Activated CD4-positive, alpha-beta memory T cell treated with anti-CD3 and anti-CD28 coated beads for 36 hours (primary cell): ENCODE data around the gene SNX14. TPM values are rescaled to one million over a fixed set of nuclear protein-coding genes. Genes with fewer than 3 reads are reported as not detected.

Experiments
- CTCF ChIA-PET: fragments of 350-600 bp; sonication (Branson Sonifier 250); formaldehyde crosslinking; loops from one replicate; lab custom pipeline; 2021; ENCODE audit warnings: antibody characterized with exemption, inconsistent platforms; lab: Charles Lee
- POLR2A ChIA-PET: fragments of 350-600 bp; sonication (Branson Sonifier 250); formaldehyde crosslinking; loops from one replicate; lab custom pipeline; 2021; ENCODE audit warnings: antibody characterized with exemption; lab: Charles Lee
- DNase-seq: peaks from one replicate; pipeline ENCODE4 v3.0.0-alpha.2; 2020
- H3K27ac Mint-ChIP-seq: one replicate; pipeline ENCODE4 v1.8.0; 2021; ENCODE audit warnings: mixed read lengths
- H3K27me3 Mint-ChIP-seq: one replicate; pipeline ENCODE4 v1.8.0; 2021; ENCODE audit warnings: mixed read lengths
- H3K36me3 Mint-ChIP-seq: one replicate; pipeline ENCODE4 v1.8.0; 2021; ENCODE audit warnings: mixed read lengths
- H3K4me1 Mint-ChIP-seq: one replicate; pipeline ENCODE4 v1.8.0; 2021; ENCODE audit warnings: low read depth, mixed read lengths
- H3K4me3 Mint-ChIP-seq: one replicate; pipeline ENCODE4 v1.8.0; 2021; ENCODE audit warnings: mild to moderate bottlenecking, mixed read lengths
- H3K9me3 Mint-ChIP-seq: one replicate; pipeline ENCODE4 v1.8.0; 2021; ENCODE audit warnings: mixed read lengths
- intact Hi-C: fragments of 100-400 bp; cut with micrococcal nuclease; formaldehyde crosslinking; loops from one replicate; pipeline ENCODE4 v1.15.1; 2023
- total RNA-seq, 2 experiments: library from RNA; stranded (reverse); gene quantifications; one replicate each; pipeline ENCODE4 v1.2.3, GENCODE V29; 2021

Gene SNX14
- total RNA-seq, 2 experiments from 2014 or later, result 50.9 to 59.6 TPM

GRCh38 chr6:85494547-85495536 lies 98.8 kb downstream of the SNX14 start:
- intact Hi-C loops, result no loop called here
- ChIA-PET CTCF (interaction anchor here (1.1 to 9.6 kb wide), 2 partner anchors 11 to 140 kb away, joined by 4 to 92 read pairs; no protein-coding TSS in a partner anchor), POLR2A (interaction anchor here (0.7 to 1.6 kb wide), 3 partner anchors 12 to 184 kb away, joined by 3 to 5 read pairs (median 3); no protein-coding TSS in a partner anchor)
- no peak overlapping the region for H3K27ac Mint-ChIP-seq
- peaks cover 5% of the 10 kb centered on the region for H3K36me3 Mint-ChIP-seq
- H3K9me3 Mint-ChIP-seq, result peaks cover 22% of the 10 kb centered on the region
- H3K27me3 Mint-ChIP-seq, result no peaks in the 10 kb centered on the region
- peaks cover 14% of the 10 kb centered on the region for H3K4me1 Mint-ChIP-seq
- no peak for DNase-seq
- H3K4me3 Mint-ChIP-seq, result no peak overlapping the region

DNA sequence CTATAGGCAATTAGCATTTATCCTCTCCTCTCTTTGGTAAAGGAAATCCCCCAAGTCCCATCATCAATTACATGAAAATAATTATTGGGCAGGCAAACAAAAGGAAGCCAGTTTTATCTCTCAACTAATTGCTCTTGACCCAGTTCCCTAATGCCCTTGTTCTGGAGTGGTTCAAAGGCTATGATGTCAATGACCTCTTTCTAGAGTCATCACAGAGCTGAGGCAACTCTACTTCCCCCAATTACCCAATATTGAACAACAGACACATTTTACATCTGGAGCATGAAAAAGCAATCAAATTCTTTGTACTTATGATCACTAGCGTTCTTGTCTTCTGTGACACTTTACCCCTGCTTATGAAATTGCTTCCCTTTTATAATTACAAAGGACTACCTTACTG lies 100.3 kb downstream of the SNX14 start:
- H3K27ac Mint-ChIP-seq, result no peak overlapping the region
- peaks cover 5% of the 10 kb centered on the region for H3K36me3 Mint-ChIP-seq
- intact Hi-C loops, result no loop called here
- no peaks in the 10 kb centered on the region for H3K27me3 Mint-ChIP-seq
- H3K4me3 Mint-ChIP-seq, result no peak overlapping the region
- peaks cover 22% of the 10 kb centered on the region for H3K9me3 Mint-ChIP-seq
- peaks cover 9% of the 10 kb centered on the region for H3K4me1 Mint-ChIP-seq
- ChIA-PET POLR2A (interaction anchor here (1.4 kb wide), 1 partner anchor 12 kb away, joined by 4 read pairs; no protein-coding TSS in a partner anchor), CTCF (interaction anchor here (1.1 to 9.6 kb wide), 3 partner anchors 9 to 138 kb away, joined by 4 to 92 read pairs (median 9); no protein-coding TSS in a partner anchor)
- no peak for DNase-seq

DNA sequence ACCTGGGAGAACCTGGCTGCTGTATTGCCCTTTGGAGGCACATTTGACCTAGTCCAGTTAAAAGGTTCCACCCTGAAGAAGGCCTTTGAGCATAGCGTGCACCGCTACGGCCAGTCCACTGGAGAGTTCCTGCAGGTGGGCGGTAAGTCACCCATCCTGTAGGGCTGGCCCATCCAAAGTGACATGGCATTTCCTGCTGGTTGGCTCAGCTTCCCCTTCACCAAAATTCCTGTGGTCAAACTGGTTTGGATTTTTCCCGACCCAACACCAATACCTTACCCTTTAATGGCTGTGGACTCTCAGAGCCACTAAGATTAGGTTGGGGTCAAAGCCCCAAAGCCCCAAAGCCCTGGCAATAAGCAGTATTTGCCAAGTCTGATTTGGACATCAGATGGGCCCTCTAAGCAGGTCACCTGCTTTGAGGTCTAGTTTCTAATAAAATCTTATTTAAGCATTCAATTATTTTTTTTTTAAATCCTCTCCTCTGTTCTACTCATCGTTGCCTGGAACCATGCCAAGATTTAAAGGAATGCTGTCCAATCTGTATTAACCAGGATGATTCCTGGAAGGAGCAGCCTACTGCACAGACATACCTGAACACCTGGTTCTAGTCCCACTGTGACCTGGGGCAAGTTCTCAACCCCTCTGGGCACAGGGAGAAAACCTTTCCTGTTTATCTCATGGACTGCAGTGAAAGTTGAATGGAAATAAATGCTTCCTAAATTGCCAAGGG lies 103.0 kb downstream of the SNX14 start:
- DNase-seq, result no peak
- no peaks in the 10 kb centered on the region for H3K9me3 Mint-ChIP-seq
- intact Hi-C loops, result no loop called here
- no peak overlapping the region for H3K27ac Mint-ChIP-seq
- CTCF ChIA-PET, result interaction anchor here (9.6 kb wide), 1 partner anchor 7 kb away, joined by 92 read pairs; no protein-coding TSS in a partner anchor
- POLR2A ChIA-PET, result no interaction called here
- no peaks in the 10 kb centered on the region for H3K27me3 Mint-ChIP-seq
- no peaks in the 10 kb centered on the region for H3K36me3 Mint-ChIP-seq
- H3K4me3 Mint-ChIP-seq, result no peak overlapping the region
- H3K4me1 Mint-ChIP-seq, result no peaks in the 10 kb centered on the region

DNA sequence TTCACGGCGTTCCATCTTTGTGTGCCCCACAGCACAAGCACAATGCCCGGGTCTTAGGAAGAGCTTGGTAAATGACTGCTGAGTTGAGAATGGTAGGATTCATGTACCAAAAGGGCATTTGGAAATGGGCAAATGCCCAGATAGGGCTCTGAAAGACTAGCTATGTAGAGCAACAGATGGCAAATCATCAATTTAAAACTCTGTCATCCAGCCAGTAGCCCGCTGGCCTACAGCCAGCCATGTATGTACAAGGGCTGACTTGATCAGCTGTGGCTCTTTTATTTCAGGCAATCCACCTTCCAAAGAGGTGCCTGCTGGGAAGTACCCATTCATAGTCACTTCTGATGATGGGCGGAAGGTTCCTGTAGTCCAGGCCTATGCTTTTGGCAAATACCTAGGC lies 108.7 kb downstream of the SNX14 start:
- peaks cover 7% of the 10 kb centered on the region for H3K4me1 Mint-ChIP-seq
- ChIA-PET POLR2A (no interaction called here), CTCF (interaction anchor here (1.0 to 6.0 kb wide), 10 partner anchors 11 to 132 kb away, joined by 3 to 103 read pairs (median 29); partner anchors contain the start of gene NT5E)
- H3K4me3 Mint-ChIP-seq, result no peak overlapping the region
- H3K9me3 Mint-ChIP-seq, result no peaks in the 10 kb centered on the region
- H3K27me3 Mint-ChIP-seq, result peaks cover 5% of the 10 kb centered on the region
- intact Hi-C loops, result no loop called here
- DNase-seq, result no peak
- no peak overlapping the region for H3K27ac Mint-ChIP-seq
- no peaks in the 10 kb centered on the region for H3K36me3 Mint-ChIP-seq

DNA sequence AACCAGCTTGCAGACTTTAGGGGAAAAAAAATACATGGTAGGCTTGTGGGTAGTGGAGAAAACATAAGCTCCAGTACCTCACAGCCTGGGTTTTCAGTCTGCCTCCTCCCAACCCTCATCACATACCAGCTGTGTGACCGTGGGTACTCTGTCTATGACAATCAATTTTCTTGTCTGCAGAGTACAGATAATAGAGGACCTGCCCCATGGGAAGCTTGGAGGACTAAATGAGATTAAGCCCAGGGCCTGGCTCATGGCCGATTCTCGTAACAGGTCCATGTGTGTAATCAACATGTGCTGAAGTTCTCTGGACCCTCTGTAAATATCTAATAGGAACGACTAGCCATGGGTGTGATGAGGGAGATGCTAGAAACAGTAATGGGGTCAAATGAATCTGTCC lies 109.8 kb downstream of the SNX14 start:
- H3K27ac Mint-ChIP-seq, result no peak overlapping the region
- no peak overlapping the region for H3K4me3 Mint-ChIP-seq
- no peak for DNase-seq
- ChIA-PET CTCF (interaction anchor here (0.6 to 6.0 kb wide), 18 partner anchors 10 to 1834 kb away, joined by 3 to 103 read pairs (median 14); partner anchors contain the start of gene NT5E), POLR2A (no interaction called here)
- peaks cover 7% of the 10 kb centered on the region for H3K4me1 Mint-ChIP-seq
- no peaks in the 10 kb centered on the region for H3K36me3 Mint-ChIP-seq
- peaks cover 5% of the 10 kb centered on the region for H3K27me3 Mint-ChIP-seq
- intact Hi-C loops, result loop anchor here (1.0 to 2.0 kb wide), 3 partner anchors 20 to 129 kb away; partner anchors contain the start of gene NT5E
- H3K9me3 Mint-ChIP-seq, result no peaks in the 10 kb centered on the region

DNA sequence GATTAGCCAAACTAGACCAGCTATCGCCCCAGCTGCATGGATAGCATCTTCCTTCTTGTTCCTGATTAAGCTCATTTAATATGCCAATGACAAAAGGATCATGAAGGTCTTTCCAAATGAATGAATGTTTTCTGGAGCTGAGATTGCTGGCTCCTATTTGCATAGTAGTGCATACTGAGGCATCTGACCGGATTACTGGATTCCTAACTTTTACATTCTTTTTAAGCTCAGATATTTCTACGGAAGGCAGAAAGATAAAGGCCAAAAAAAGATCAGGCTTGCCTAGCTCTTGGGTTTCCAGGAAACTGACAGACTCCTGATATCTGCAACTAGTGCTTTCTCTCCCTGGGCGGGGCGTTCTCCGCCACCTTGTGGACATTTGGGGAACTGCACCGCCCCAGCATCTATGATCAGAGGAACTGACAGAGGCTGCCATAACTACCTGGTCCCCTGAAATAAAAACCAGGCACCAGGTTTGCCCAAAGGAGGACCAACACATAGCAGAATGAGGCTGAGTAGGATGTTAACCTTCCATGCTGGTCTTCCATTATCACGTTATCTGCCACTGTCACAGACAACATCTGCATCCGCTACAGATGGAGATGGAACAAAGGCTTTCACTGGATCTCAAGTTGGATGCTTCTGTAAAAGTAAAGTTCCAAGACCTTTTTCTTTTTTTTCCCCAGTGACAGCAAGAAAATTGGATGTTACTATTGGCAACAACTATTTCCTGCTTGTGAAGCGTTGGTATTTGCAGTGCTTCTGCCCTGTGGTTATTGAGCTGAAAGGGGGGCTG lies 110.6 kb downstream of the SNX14 start:
- Mint-ChIP-seq H3K27ac (no peak overlapping the region), H3K4me3 (no peak overlapping the region), H3K9me3 (no peaks in the 10 kb centered on the region), H3K36me3 (no peaks in the 10 kb centered on the region), H3K4me1 (peaks cover 7% of the 10 kb centered on the region), H3K27me3 (peaks cover 5% of the 10 kb centered on the region)
- ChIA-PET POLR2A (interaction anchor here (1.0 to 1.2 kb wide), 3 partner anchors 21 to 34 kb away, joined by 3 read pairs; partner anchors contain the start of gene NT5E), CTCF (interaction anchor here (0.7 to 6.0 kb wide), 34 partner anchors 9 to 160 kb away, joined by 3 to 103 read pairs (median 4); partner anchors contain the start of genes NT5E and SNX14)
- intact Hi-C loops, result loop anchor here (1.0 to 2.0 kb wide), 3 partner anchors 19 to 128 kb away; partner anchors contain the start of gene NT5E
- DNase-seq, result peak; percentile 87

- H3K27me3 Mint-ChIP-seq, result peaks cover 7% of the 10 kb centered on the region
- H3K27ac Mint-ChIP-seq, result no peak overlapping the region
- H3K4me1 Mint-ChIP-seq, result peaks cover 7% of the 10 kb centered on the region
- intact Hi-C loops, result loop anchor here (2.0 kb wide), 1 partner anchor 32 kb away; the partner anchor contains the start of gene NT5E
- CTCF ChIA-PET, result interaction anchor here (0.7 to 6.0 kb wide), 32 partner anchors 9 to 139 kb away, joined by 3 to 103 read pairs (median 6); partner anchors contain the start of genes NT5E and SNX14
- H3K9me3 Mint-ChIP-seq, result no peaks in the 10 kb centered on the region
- POLR2A ChIA-PET, result interaction anchor here (1.0 to 1.2 kb wide), 3 partner anchors 21 to 33 kb away, joined by 3 read pairs; partner anchors contain the start of gene NT5E
- H3K36me3 Mint-ChIP-seq, result no peaks in the 10 kb centered on the region
- no peak for DNase-seq
- no peak overlapping the region for H3K4me3 Mint-ChIP-seq
Observed at GRCh38 chr6:85482206-85482904, 111.3 kb downstream of the SNX14 start.

DNA sequence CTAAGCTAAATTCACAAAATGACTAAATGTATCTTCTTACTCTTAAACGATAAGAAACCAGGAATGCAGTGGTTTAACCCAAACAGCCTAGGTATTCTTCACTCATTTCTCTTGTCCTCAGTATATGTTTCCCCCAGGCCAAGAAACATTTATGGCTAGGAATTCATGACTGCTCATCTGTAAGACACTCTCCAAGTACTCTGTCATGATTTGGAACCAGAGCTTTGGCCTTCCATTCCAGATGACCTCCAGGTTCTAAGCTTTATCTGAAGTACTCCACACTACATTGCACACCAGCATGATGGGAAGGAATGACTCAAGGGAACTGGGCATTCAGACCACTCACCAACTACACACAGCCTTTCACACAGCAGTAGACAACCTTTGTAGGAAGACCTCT lies 114.5 kb downstream of the SNX14 start:
- H3K27me3 Mint-ChIP-seq, result peaks cover 11% of the 10 kb centered on the region
- H3K27ac Mint-ChIP-seq, result no peak overlapping the region
- POLR2A ChIA-PET, result interaction anchor here (1.0 kb wide), 1 partner anchor 15 kb away, joined by 3 read pairs; no protein-coding TSS in a partner anchor
- no peaks in the 10 kb centered on the region for H3K9me3 Mint-ChIP-seq
- intact Hi-C loops, result no loop called here
- no peak overlapping the region for H3K4me3 Mint-ChIP-seq
- H3K4me1 Mint-ChIP-seq, result peaks cover 7% of the 10 kb centered on the region
- no peaks in the 10 kb centered on the region for H3K36me3 Mint-ChIP-seq
- no peak for DNase-seq
- CTCF ChIA-PET, result interaction anchor here (0.6 to 6.0 kb wide), 5 partner anchors 29 to 126 kb away, joined by 3 to 103 read pairs (median 3); no protein-coding TSS in a partner anchor

DNA sequence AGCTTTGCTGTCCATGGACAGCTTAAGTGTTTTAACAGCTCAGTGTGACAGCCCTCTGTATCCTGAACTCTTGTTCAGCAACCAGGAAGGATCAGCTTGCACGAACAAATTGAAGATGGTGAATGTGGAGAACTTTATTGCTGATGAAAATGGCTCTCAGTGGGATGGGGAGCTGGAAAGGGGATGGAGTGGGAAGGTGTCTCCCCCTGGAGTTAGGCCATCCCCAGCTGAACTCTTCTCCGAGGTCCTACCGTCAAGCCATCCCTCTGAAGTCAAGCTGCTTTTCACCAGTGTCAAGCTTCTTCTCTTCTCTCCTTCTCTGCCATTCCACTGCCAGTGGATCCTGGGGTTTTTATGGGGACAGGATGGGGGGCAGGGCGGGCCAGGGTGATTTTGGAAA lies 117.1 kb downstream of the SNX14 start:
- H3K4me1 Mint-ChIP-seq, result no peaks in the 10 kb centered on the region
- H3K27me3 Mint-ChIP-seq, result peaks cover 5% of the 10 kb centered on the region
- ChIA-PET CTCF (interaction anchor here (1.2 kb wide), 2 partner anchors 122 to 124 kb away, joined by 3 to 5 read pairs; no protein-coding TSS in a partner anchor), POLR2A (no interaction called here)
- intact Hi-C loops, result no loop called here
- no peak overlapping the region for H3K27ac Mint-ChIP-seq
- H3K36me3 Mint-ChIP-seq, result no peaks in the 10 kb centered on the region
- no peak overlapping the region for H3K4me3 Mint-ChIP-seq
- H3K9me3 Mint-ChIP-seq, result no peaks in the 10 kb centered on the region
- DNase-seq, result no peak

- Mint-ChIP-seq H3K9me3 (no peaks in the 10 kb centered on the region), H3K4me1 (no peaks in the 10 kb centered on the region), H3K27me3 (peaks cover 5% of the 10 kb centered on the region), H3K36me3 (no peaks in the 10 kb centered on the region), H3K27ac (no peak overlapping the region), H3K4me3 (no peak overlapping the region)
- intact Hi-C loops, result no loop called here
- CTCF ChIA-PET, result interaction anchor here (3.7 kb wide), 1 partner anchor 10 kb away, joined by 14 read pairs; no protein-coding TSS in a partner anchor
- POLR2A ChIA-PET, result no interaction called here
- DNase-seq, result no peak
Observed at GRCh38 chr6:85473748-85474147, 119.9 kb downstream of the SNX14 start.
